Mesothelial cell of epicardium (in vitro differentiated cells): ENCODE results near the gene ADGRA1. TPM values are rescaled to one million over a fixed set of nuclear protein-coding genes. Genes with fewer than 3 reads are reported as not detected.

Experiments
- DNase-seq, 2 experiments: peaks; one replicate each; pipeline ENCODE4 v3.0.0; 2021; ENCODE audit warnings: low spot score in 2 of 2; ENCODE audit not compliant: unreplicated experiment in 2 of 2
- H3K27ac Mint-ChIP-seq: 2 replicates; pipeline ENCODE4 v1.8.0; 2021; ENCODE audit warnings: mixed read lengths
- H3K27me3 Mint-ChIP-seq: 2 replicates; pipeline ENCODE4 v1.8.0; 2021; ENCODE audit warnings: low read depth, mixed read lengths
- H3K36me3 Mint-ChIP-seq: 2 replicates; pipeline ENCODE4 v1.8.0; 2021; ENCODE audit warnings: mixed read lengths
- H3K4me1 Mint-ChIP-seq: 2 replicates; pipeline ENCODE4 v1.8.0; 2021; ENCODE audit warnings: mixed read lengths
- H3K4me3 Mint-ChIP-seq: 2 replicates; pipeline ENCODE4 v1.8.0; 2021; ENCODE audit warnings: mild to moderate bottlenecking, moderate library complexity, mixed read lengths
- H3K9me3 Mint-ChIP-seq: 2 replicates; pipeline ENCODE4 v1.8.0; 2021; ENCODE audit warnings: mixed read lengths
- CTCF ChIP-seq: fragments of 200-600 bp; sonication (generic); IDR thresholded peaks from one replicate; pipeline ENCODE4 v1.5.0; 2021; ENCODE audit warnings: antibody characterized with exemption; ENCODE audit not compliant: unreplicated experiment
- total RNA-seq: library from RNA; stranded (reverse); gene quantifications from 3 replicates; pipeline ENCODE4 v1.2.1, GENCODE V29; 2021

The ADGRA1 gene
- total RNA-seq, 1 donor from 2014 or later, result not detected

- no peak for DNase-seq
- H3K27ac Mint-ChIP-seq, result no peak overlapping the region
- H3K4me1 Mint-ChIP-seq, result no peaks in the 10 kb centered on the region
These were observed 46.6 kb upstream of the ADGRA1 start for GRCh38 chr10:133041101-133041500.

DNA sequence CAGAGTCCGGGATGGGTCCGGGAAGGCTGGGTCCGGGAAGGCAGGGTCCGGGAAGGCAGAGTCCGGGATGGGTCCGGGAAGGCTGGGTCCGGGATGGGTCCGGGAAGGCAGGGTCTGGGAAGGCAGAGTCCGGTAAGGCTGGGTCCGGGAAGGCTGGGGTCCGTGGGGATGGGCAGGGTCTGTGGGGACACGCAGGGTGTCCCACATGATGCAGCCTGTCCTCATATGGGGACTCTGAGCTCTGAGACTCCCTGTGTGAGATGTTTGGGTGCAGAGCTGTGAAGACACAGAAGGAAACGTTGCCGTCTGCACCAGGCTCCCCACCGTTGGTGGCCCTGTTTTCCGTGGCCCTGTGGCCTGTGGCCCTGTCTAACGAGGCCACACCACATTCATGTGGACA is 45.7 kb upstream of the ADGRA1 start:
- peaks cover 19% of the 10 kb centered on the region for H3K27me3 Mint-ChIP-seq
- no peak overlapping the region for H3K27ac Mint-ChIP-seq
- no peaks in the 10 kb centered on the region for H3K9me3 Mint-ChIP-seq
- TF ChIP-seq CTCF, result no peak
- H3K4me1 Mint-ChIP-seq, result no peaks in the 10 kb centered on the region
- no peaks in the 10 kb centered on the region for H3K36me3 Mint-ChIP-seq
- no peak for DNase-seq
- H3K4me3 Mint-ChIP-seq, result no peak overlapping the region

More at GRCh38 chr10:133041101-133041500, 46.6 kb upstream of the ADGRA1 start:
- H3K9me3 Mint-ChIP-seq, result no peaks in the 10 kb centered on the region
- H3K27me3 Mint-ChIP-seq, result peaks cover 23% of the 10 kb centered on the region
- H3K4me3 Mint-ChIP-seq, result no peak overlapping the region
- H3K36me3 Mint-ChIP-seq, result no peaks in the 10 kb centered on the region
- TF ChIP-seq CTCF, result no peak

- Mint-ChIP-seq H3K4me3 (no peak overlapping the region), H3K27ac (no peak overlapping the region), H3K9me3 (no peaks in the 10 kb centered on the region), H3K27me3 (peaks cover 21% of the 10 kb centered on the region), H3K36me3 (no peaks in the 10 kb centered on the region), H3K4me1 (no peaks in the 10 kb centered on the region)
- DNase-seq, result no peak
- TF ChIP-seq CTCF, result no peak
These were observed 44.9 kb upstream of the ADGRA1 start for GRCh38 chr10:133042816-133043215.

GRCh38 chr10:133043541-133044225 is 44.0 kb upstream of the ADGRA1 start:
- DNase-seq, result no peak
- Mint-ChIP-seq H3K27me3 (peaks cover 22% of the 10 kb centered on the region), H3K4me1 (no peaks in the 10 kb centered on the region), H3K27ac (no peak overlapping the region), H3K9me3 (no peaks in the 10 kb centered on the region), H3K4me3 (no peak overlapping the region), H3K36me3 (no peaks in the 10 kb centered on the region)
- no peak for TF ChIP-seq CTCF

GRCh38 chr10:133044401-133044811 is 43.3 kb upstream of the ADGRA1 start:
- DNase-seq, result no peak
- no peaks in the 10 kb centered on the region for H3K36me3 Mint-ChIP-seq
- H3K27ac Mint-ChIP-seq, result no peak overlapping the region
- TF ChIP-seq CTCF, result no peak
- H3K9me3 Mint-ChIP-seq, result no peaks in the 10 kb centered on the region
- H3K4me1 Mint-ChIP-seq, result no peaks in the 10 kb centered on the region
- peaks cover 22% of the 10 kb centered on the region for H3K27me3 Mint-ChIP-seq
- H3K4me3 Mint-ChIP-seq, result no peak overlapping the region
